Mucosa of descending colon (tissue), 3 donors: ENCODE results near the gene B4GALT2. TPM values are rescaled to one million over a fixed set of nuclear protein-coding genes. Genes with fewer than 3 reads are reported as not detected.

Experiments
- ATAC-seq: fragments of 200-7000 bp; cut with Tn5 transposase; one replicate; pipeline ENCODE4 v1.9.1; 2020; ENCODE audit warnings: mild to moderate bottlenecking, moderate library complexity
- DNase-seq, 3 donors: peaks; one replicate each; pipeline ENCODE4 v3.0.0-alpha.2; 2020
- H3K36me3 ChIP-seq: fragments of 200-600 bp; one replicate; pipeline ENCODE4 v1.8.0; 2021; ENCODE audit warnings: low read depth, mild to moderate bottlenecking
- H3K4me1 ChIP-seq: fragments of 200-600 bp; one replicate; pipeline ENCODE4 v1.8.0; 2021; ENCODE audit warnings: low read depth, mild to moderate bottlenecking
- H3K4me3 ChIP-seq: fragments of 200-600 bp; one replicate; pipeline ENCODE4 v1.8.0; 2021; ENCODE audit warnings: mild to moderate bottlenecking
- H3K9me3 ChIP-seq: fragments of 200-600 bp; one replicate; pipeline ENCODE4 v1.8.0; 2021; ENCODE audit warnings: mild to moderate bottlenecking
- intact Hi-C, 2 donors: fragments of 100-400 bp; cut with DNase I in 1 of 2; cut with micrococcal nuclease in 1 of 2; formaldehyde crosslinking; loops; one replicate each; pipeline versions ENCODE4 v1.11.0 to v1.11.1; 2022; cut with DNase I, micrococcal nuclease
- total RNA-seq, 3 donors: library from RNA; stranded (reverse); fragmentation: NEBNext Ultra II Directional in 2 of 3; extraction: Animal tissue kit (Norgen Biotek cat#: 25700) in 2 of 3; gene quantifications; one replicate each; pipeline versions ENCODE4 v1.2.1 to v1.2.4, GENCODE V29; 2021 to 2023
- TF ChIP-seq, protein P1 (sequence below): fragments of 200-600 bp; IDR thresholded peaks from one replicate; pipeline ENCODE4 v1.8.0; 2022; ENCODE audit warnings: antibody characterized with exemption, mild to moderate bottlenecking
- donor health status: DM: no; HTN: no; CAD: no; lungs with moderate emphysema.
- donor health status: DM: no; HTN: no; CAD: no.
- donor health status: DM: no; HTN: yes; CAD: no.

Gene B4GALT2
- total RNA-seq, 3 donors from 2014 or later = 20.0 to 33.6 (median 28.1) TPM

DNA sequence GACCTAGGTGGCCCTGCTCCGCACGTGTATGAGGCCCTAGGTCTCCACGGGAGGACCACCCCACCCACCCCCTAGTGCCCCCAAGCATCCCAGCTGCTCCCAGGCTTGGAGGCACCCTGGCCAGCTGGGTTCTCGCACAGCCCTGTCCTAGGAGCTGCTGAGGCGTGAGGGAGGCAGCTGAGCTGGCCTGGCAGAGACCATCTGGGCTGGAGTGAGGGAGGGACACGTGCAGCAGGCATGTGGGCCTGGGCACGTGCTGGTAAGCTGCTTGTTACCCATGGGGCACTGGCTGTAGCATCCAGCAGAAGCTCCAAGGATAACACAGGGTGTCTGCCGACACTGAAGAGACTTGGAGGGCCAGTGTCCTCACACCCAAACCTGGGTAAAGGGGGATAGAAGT is 42.1 kb downstream of the B4GALT2 start:
- ATAC-seq = no peak
- H3K36me3 ChIP-seq = no peaks in the 10 kb centered on the region
- intact Hi-C loops = no loop called here
- H3K4me1 ChIP-seq = peaks cover 7% of the 10 kb centered on the region
- DNase-seq = peak in 2 of 3 donors; percentile 20 to 34
- H3K4me3 ChIP-seq = no peak overlapping the region
- H3K9me3 ChIP-seq = no peaks in the 10 kb centered on the region
- TF ChIP-seq, protein P1, sequence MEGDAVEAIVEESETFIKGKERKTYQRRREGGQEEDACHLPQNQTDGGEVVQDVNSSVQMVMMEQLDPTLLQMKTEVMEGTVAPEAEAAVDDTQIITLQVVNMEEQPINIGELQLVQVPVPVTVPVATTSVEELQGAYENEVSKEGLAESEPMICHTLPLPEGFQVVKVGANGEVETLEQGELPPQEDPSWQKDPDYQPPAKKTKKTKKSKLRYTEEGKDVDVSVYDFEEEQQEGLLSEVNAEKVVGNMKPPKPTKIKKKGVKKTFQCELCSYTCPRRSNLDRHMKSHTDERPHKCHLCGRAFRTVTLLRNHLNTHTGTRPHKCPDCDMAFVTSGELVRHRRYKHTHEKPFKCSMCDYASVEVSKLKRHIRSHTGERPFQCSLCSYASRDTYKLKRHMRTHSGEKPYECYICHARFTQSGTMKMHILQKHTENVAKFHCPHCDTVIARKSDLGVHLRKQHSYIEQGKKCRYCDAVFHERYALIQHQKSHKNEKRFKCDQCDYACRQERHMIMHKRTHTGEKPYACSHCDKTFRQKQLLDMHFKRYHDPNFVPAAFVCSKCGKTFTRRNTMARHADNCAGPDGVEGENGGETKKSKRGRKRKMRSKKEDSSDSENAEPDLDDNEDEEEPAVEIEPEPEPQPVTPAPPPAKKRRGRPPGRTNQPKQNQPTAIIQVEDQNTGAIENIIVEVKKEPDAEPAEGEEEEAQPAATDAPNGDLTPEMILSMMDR = no peak

DNA sequence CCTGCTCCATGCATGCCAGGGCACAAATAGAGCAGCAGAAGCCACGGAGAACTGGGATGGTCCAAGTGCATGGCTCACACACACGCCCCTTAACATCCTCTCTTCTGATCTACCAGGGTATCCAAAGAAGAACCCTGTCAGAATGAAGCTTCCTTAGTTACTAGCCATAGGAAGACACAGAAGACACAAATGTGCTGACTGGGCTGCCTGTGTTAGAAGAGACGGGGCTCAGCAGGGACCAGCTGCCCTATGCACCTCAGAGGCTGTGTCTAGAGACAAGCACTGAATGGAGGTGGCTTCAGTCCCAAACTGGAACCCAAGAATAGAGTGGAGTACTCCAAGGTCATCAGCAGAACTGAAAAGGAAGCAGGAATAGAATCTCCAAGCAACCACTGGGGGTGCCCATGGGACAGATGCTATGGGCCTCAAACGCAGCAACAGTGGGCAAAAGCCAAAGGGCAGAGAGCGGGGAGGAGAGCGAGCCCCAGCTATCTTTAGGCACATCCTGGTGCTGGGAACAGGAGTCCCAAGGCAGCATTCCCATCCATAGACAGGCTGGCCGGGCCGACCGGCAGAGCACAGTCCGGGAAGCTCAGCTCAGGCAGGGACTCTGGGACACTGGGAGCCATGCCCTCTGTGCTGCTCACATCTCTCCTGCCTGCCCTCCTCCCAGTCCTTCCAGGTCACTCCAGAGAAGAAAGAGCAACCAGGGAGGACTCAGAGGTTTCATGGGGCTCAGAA is 42.7 kb downstream of the B4GALT2 start:
- H3K4me3 ChIP-seq = no peak overlapping the region
- intact Hi-C loops = no loop called here
- H3K4me1 ChIP-seq = peaks cover 13% of the 10 kb centered on the region
- H3K36me3 ChIP-seq = no peaks in the 10 kb centered on the region
- TF ChIP-seq, protein P1 = no peak
- DNase-seq = peak in 2 of 3 donors; percentile 10 to 22
- ATAC-seq = no peak
- no peaks in the 10 kb centered on the region for H3K9me3 ChIP-seq

DNA sequence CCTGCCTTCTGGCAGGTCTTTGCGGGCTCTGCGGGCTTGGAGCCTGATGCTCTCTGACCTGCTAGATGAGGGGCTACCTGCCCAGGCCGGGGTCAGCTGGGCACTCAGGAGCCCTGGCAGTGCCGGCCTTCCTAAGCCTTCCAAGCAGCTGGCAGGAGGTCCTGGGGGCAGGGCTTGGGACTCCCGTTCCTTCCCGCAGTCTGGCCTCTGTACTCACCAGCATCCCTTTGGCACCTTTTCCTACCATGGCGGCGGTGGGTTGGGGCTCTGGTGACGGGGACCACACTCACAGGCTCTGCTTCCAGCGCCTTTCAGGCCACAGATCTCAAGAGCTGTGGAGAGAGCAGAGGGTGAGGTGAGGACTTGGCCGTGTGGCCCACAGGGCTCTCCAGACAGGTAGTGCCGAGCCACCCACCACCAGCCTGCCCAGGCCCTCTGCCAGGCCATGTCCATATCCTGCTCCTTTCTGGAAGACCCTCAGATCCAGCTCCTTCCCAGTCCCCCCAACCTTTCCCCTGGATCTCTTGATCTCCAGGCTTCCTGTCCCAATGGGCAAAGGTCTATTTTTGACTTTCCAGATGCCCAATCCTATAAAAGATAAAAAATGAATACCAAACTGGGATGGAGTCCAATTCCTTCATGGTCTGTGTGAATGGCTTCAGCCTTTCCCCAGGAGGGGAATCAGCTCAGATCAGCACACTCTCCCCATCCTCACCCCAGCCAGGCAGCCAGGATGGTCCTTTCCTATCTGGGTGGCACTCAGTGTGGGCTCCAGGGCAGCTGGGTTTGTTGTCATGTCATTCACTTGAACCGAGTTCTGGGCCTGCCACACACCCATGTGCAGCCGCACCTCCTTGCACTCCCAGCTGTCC is 45.3 kb downstream of the B4GALT2 start:
- TF ChIP-seq, protein P1 = no peak
- Histone ChIP-seq H3K4me1 (peaks cover 33% of the 10 kb centered on the region), H3K9me3 (no peaks in the 10 kb centered on the region), H3K36me3 (no peaks in the 10 kb centered on the region), H3K4me3 (no peak overlapping the region)
- ATAC-seq (no peak), DNase-seq (peak in 2 of 3 donors; percentile 30 to 45)
- intact Hi-C loops = no loop called here

DNA sequence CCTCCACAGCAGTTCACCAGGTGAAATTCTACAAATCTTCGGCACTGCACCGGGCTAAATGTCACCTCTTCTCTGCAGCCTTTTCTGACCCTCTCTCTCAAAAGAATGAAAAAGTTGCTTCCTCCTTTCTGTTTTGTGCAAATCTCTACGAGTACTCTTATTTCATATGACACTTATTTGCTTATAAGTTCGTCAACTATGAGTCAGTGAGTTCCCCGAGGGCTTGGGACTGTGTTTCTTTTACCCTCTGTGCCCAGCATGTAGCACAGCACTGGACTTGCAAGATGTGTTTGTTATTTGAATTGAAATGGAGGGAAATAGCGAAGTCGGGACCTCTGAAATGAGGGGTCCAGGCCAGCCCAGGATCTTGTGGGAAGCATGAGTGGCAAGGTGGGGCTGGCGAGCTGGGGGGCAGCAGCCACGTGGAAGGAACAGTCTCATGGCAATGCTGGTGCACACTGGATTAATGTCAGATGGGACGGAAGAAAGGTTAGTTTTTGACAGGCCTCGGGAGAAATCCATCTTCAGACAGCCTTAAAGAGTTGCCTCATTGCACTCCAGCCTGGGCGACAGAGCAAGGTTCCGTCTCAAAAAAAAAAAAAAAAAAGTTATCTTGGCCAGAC is 46.0 kb downstream of the B4GALT2 start:
- ATAC-seq (no peak), DNase-seq (peak in 2 of 3 donors; percentile 16 to 34)
- H3K4me1 ChIP-seq = peaks cover 38% of the 10 kb centered on the region
- no peaks in the 10 kb centered on the region for H3K9me3 ChIP-seq
- intact Hi-C loops = no loop called here
- H3K4me3 ChIP-seq = no peak overlapping the region
- H3K36me3 ChIP-seq = no peaks in the 10 kb centered on the region
- TF ChIP-seq, protein P1 = no peak

DNA sequence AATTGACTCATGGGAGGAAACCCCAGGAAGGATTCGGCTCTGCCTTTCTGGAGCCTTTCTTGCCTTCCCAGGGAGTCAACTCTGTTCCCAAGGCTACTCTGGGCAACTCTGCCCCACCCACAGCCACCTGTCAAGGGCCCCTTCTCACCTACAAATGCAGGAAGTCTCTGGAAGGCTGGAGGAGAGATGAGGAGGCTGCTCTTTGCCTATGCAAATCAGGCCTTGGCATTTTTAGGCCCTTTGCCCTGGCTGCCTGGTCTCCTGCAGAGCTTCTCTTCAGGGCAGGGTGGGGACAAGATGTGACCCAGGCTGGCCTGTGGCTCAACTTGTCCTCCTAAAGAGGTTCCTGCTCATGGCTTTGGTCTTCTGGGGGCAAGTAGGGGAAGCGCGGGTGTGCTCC is 46.8 kb downstream of the B4GALT2 start:
- H3K9me3 ChIP-seq = no peaks in the 10 kb centered on the region
- no peaks in the 10 kb centered on the region for H3K36me3 ChIP-seq
- peak; percentile 76 to 82 (median 82) for DNase-seq
- ATAC-seq = peak; percentile 61
- no peak overlapping the region for H3K4me3 ChIP-seq
- H3K4me1 ChIP-seq = peaks cover 38% of the 10 kb centered on the region
- TF ChIP-seq, protein P1 = no peak
- intact Hi-C loops = no loop called here
